ENCODE data around the gene ELFN1.

Gene ELFN1

GRCh38 chr7:1703871-1704810 lies 34.1 kb downstream of the ELFN1 start:
- DNase-seq (ENCODE audit: low spot score) = peak; percentile 31
- in situ Hi-C loops (cut with MboI; ENCODE audit: low sequenced_read_pairs, unreplicated experiment) = no loop called here
- TF ChIP-seq CTCF (IDR thresholded peaks at IDR 0.05; ENCODE audit: borderline replicate concordance, control extremely low read depth, extremely low read depth, insufficient read depth, missing control alignments) = no peak

GRCh38 chr7:1704811-1705738 lies 35.0 kb downstream of the ELFN1 start:
- in situ Hi-C loops (cut with MboI; ENCODE audit: low sequenced_read_pairs, unreplicated experiment) = no loop called here
- DNase-seq (ENCODE audit: low spot score) = peak; percentile 21
- TF ChIP-seq CTCF (IDR thresholded peaks at IDR 0.05; ENCODE audit: borderline replicate concordance, control extremely low read depth, extremely low read depth, insufficient read depth, missing control alignments) = no peak

- no peak for TF ChIP-seq CTCF (IDR thresholded peaks at IDR 0.05; ENCODE audit: borderline replicate concordance, control extremely low read depth, extremely low read depth, insufficient read depth, missing control alignments)
- DNase-seq (ENCODE audit: low spot score) = no peak
- in situ Hi-C loops (cut with MboI; ENCODE audit: low sequenced_read_pairs, unreplicated experiment) = no loop called here
Measured at GRCh38 chr7:1705856-1706255, 35.8 kb downstream of the ELFN1 start.

- in situ Hi-C loops (cut with MboI; ENCODE audit: low sequenced_read_pairs, unreplicated experiment) = no loop called here
Measured at GRCh38 chr7:1706381-1706720, 36.3 kb downstream of the ELFN1 start.

GRCh38 chr7:1706721-1707613 lies 36.9 kb downstream of the ELFN1 start:
- no peak for TF ChIP-seq CTCF (IDR thresholded peaks at IDR 0.05; ENCODE audit: borderline replicate concordance, control extremely low read depth, extremely low read depth, insufficient read depth, missing control alignments)
- in situ Hi-C loops (cut with MboI; ENCODE audit: low sequenced_read_pairs, unreplicated experiment) = no loop called here
- DNase-seq (ENCODE audit: low spot score) = peak; percentile 26

More at GRCh38 chr7:1706381-1706720, 36.3 kb downstream of the ELFN1 start:
- DNase-seq (ENCODE audit: low spot score) = peak; percentile 31
- no peak for TF ChIP-seq CTCF (IDR thresholded peaks at IDR 0.05; ENCODE audit: borderline replicate concordance, control extremely low read depth, extremely low read depth, insufficient read depth, missing control alignments)

Measured in GM13976 (cell line).